ENCODE data around the gene DGKI.

DNA sequence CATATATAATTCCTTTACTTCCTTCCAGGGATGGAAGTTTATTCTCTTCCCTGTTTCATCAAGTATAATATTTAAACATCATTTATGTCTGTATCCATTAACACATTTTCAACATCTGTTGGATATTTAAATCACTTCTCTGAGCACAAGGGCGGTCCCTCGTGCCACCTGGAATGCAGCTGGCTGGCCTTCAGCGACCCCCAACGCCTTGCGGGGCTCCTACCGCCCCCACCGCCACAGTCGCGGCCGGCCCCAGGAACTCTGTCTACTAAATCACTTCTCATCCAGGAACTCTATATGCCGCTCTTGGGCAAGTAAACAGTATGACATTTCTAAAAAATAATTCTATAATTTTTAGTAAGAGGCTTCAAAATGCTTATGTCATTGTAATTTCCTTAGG is 282.1 kb downstream of the DGKI start:
- TF ChIP-seq POLR2A (IDR thresholded peaks at IDR 0.05): no peak
- TF ChIP-seq, protein P1, sequence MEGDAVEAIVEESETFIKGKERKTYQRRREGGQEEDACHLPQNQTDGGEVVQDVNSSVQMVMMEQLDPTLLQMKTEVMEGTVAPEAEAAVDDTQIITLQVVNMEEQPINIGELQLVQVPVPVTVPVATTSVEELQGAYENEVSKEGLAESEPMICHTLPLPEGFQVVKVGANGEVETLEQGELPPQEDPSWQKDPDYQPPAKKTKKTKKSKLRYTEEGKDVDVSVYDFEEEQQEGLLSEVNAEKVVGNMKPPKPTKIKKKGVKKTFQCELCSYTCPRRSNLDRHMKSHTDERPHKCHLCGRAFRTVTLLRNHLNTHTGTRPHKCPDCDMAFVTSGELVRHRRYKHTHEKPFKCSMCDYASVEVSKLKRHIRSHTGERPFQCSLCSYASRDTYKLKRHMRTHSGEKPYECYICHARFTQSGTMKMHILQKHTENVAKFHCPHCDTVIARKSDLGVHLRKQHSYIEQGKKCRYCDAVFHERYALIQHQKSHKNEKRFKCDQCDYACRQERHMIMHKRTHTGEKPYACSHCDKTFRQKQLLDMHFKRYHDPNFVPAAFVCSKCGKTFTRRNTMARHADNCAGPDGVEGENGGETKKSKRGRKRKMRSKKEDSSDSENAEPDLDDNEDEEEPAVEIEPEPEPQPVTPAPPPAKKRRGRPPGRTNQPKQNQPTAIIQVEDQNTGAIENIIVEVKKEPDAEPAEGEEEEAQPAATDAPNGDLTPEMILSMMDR (IDR thresholded peaks at IDR 0.05 in 8 of 11, conservative IDR thresholded peaks at IDR 0.05 in 3 of 11): no peak

All from spleen (tissue), 7 donors.